Cardiac fibroblast (primary cell): ENCODE results near the gene SEMA3B.

Experiments used
- DNase-seq, 2 donors: peaks; one replicate each; pipeline versions ENCODE4 v3.0.0 to v3.0.0-alpha.2; 2010; ENCODE audit warnings: low read depth in 2 of 2
- H3K4me3 ChIP-seq, 2 donors: replicated peaks in 1 of 2; 1 replicate in 1 of 2; 2 replicates in 1 of 2; pipeline ENCODE4 v1.5.1; 2011; ENCODE audit warnings: low read depth in 2 of 2, low read length in 2 of 2, mild to moderate bottlenecking in 2 of 2, moderate library complexity in 1 of 2
- CTCF ChIP-seq: IDR thresholded peaks from one replicate; pipeline ENCODE4 v1.5.1; 2011; ENCODE audit warnings: low read depth, mild to moderate bottlenecking, low read length, inconsistent platforms

Gene SEMA3B

GRCh38 chr3:50231581-50231980, 37.4 kb upstream of the SEMA3B start:
- no peak for DNase-seq
- H3K4me3 ChIP-seq, result no peak overlapping the region
- TF ChIP-seq CTCF, result no peak

DNA sequence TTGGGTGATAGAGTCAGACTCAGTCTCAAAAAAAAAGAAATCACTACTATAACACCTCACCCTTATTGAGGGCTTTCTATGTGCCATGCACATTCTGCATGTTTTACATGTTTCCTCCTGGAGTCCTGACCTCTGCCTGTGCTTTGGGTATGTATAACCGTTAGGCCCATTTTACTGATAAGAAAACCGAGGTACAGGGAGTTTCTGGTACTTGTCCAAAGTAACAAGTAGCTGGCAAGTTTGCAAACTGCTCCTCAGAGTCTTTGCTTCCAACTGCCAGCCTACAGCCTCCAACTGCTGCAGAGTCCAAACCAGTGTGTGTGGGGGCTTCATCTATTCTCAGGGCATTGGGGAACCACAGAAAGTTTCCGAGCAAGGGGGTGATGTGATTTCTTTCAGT, 36.6 kb upstream of the SEMA3B start:
- TF ChIP-seq CTCF, result no peak

DNA sequence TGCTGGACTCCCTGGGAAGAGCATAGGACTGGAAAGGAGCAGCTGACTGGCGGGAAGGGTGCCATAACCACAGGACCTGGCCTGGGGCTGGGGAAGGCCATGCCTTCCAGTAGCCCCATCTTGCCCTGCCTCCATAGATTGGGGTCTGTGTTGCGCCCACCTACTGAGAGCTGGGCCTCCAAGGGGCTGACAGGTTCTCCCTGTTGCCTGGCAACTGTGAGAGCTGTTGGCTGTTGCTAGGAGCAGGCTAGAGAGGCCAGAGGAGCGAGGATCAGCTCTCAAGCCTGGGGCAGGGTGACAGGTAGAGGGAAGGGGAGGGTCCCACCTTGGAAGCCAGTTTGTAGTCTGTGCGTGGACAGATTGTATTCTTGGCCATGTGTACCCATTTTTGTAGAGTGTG, 35.8 kb upstream of the SEMA3B start:
- no peak overlapping the region for H3K4me3 ChIP-seq
- DNase-seq, result no peak

More for the DNA sequence above, 36.6 kb upstream of the SEMA3B start:
- no peak overlapping the region for H3K4me3 ChIP-seq
- DNase-seq, result no peak

GRCh38 chr3:50235716-50236483, 33.0 kb upstream of the SEMA3B start, which contains the start of gene GNAI2:
Gene GNAI2, plus strand, starts transcription at chr3:50236204. Its CDS starts 132 bp downstream, at chr3:50236336.
- TF ChIP-seq CTCF, result no peak
- peak within 1 kb of the TSS; percentile 82 to 88 for H3K4me3 ChIP-seq
- peak; percentile 98 to 99 for DNase-seq

More for the DNA sequence above, 35.8 kb upstream of the SEMA3B start:
- TF ChIP-seq CTCF, result no peak

DNA sequence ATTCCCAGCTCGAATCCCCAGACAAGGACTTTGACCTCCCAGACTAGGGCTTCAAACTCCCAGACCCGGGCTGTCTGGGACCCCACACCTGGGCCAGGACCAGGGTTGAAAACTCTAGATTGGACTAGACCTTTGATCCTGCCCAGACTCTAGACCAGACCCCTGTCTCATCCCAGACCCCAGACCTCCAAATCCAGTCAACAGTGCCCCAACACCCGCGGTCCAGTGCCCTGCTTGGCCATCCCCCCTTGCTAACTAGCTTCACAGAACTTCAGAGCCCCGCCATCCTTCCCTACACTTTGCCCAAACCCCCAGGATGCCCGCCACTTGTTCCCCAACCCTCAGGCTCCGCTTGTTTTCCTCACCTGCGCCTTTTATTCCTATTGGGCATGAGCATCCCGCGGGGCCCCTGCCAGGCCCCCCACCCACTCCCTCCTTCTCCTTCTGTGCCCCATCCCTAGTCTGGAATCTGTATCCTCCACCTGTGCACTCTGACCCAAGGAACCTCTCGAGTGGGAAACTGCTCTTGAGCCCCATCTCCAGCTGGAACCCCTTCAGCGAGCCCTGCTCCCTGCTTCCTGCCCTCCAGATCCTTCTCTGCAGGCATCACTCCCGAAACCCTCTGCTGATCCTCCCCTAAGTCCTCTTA, 32.3 kb upstream of the SEMA3B start:
- no peak for TF ChIP-seq CTCF
- DNase-seq, result no peak
- peak overlapping the region; percentile 82 to 88 for H3K4me3 ChIP-seq

DNA sequence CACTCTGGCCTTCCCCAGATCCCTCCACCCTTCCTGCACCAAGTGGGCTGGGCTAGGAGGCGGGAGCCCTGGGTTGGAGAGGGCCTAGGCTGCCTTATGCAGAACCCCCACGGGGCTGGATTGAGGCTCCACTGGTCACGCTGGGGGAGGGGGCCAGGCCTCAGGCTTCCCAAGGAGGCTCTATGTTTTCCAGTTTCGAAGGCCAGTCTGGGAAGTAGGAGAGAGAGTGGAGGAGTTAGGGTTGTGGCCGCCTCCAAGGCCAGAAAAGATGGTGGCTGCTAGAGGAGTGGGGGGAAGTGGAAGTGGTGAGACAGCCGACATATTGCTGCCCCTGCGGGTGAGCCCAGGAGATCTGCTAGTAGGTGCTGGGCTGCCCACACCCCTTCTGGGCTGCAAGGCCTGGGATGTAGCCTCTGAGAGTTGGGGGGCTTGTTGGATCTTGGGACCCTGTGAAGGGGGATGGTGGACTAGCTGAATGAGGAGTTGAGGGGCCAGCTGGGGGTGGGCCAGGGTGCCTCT, 31.8 kb upstream of the SEMA3B start:
- TF ChIP-seq CTCF, result no peak

More for the DNA sequence above, 31.8 kb upstream of the SEMA3B start:
- DNase-seq, result peak; percentile 54 to 70
- H3K4me3 ChIP-seq, result peak overlapping the region; percentile 82 to 88
